SK-N-SH (cell line): Measurements from ENCODE around the gene WDR44. TPM values are rescaled to one million over a fixed set of nuclear protein-coding genes. Genes with fewer than 3 reads are reported as not detected.

ENCODE experiments used
- polyA plus RNA-seq, 3 experiments: library from polyadenylated mRNA; depleted of rRNA; stranded (reverse); fragments of >200 nt; gene quantifications; 2 replicates each; pipeline ENCODE4 v1.2.3, GENCODE V29; 2012
- small RNA-seq, 7 experiments: library from RNA; depleted of rRNA; stranded (forward); fragments of <200 nt; gene quantifications; one replicate each; pipeline ENCODE3, GENCODE V24; 2012

WDR44 gene
- polyA plus RNA-seq, 1 of the 3 experiments (the other 2 are of a cell fraction): 5.3 TPM

Small RNAs within 50 kb of the gene (small RNA-seq; reads per million reads assigned to genes)
- gene MIR1277: 0 to 12.1 (median 2.9) reads per million in 7 experiments

Other genes starting within 250 kb of the WDR44 start
- 19.5 and 27.6 TPM in 2 replicates for gene KLHL13, start 229.3 kb upstream of the WDR44 start, polyA plus RNA-seq (2012; rRNA removed)
- gene DOCK11, start 149.7 kb downstream of the WDR44 start, polyA plus RNA-seq (2012; rRNA removed): 34.8 and 39.3 TPM in 2 replicates